HFF-Myc (cell line): ENCODE results near the gene HCN4.

Source experiments
- DNase-seq: peaks from one replicate; pipeline ENCODE4 v3.0.0-alpha.2; 2011; ENCODE audit warnings: low read depth; ENCODE audit errors: extremely low read depth
- H3K4me3 ChIP-seq: replicated peaks from 2 replicates; pipeline ENCODE4 v1.5.1; 2011; ENCODE audit warnings: low read depth, mild to moderate bottlenecking, control low read depth, low read length
- TF ChIP-seq, protein P1 (sequence below): IDR thresholded peaks from 2 replicates; pipeline ENCODE4 v1.5.1; 2012; ENCODE audit warnings: mild to moderate bottlenecking, low read depth, low read length, control low read depth; ENCODE audit errors: missing control alignments

HCN4 gene

DNA sequence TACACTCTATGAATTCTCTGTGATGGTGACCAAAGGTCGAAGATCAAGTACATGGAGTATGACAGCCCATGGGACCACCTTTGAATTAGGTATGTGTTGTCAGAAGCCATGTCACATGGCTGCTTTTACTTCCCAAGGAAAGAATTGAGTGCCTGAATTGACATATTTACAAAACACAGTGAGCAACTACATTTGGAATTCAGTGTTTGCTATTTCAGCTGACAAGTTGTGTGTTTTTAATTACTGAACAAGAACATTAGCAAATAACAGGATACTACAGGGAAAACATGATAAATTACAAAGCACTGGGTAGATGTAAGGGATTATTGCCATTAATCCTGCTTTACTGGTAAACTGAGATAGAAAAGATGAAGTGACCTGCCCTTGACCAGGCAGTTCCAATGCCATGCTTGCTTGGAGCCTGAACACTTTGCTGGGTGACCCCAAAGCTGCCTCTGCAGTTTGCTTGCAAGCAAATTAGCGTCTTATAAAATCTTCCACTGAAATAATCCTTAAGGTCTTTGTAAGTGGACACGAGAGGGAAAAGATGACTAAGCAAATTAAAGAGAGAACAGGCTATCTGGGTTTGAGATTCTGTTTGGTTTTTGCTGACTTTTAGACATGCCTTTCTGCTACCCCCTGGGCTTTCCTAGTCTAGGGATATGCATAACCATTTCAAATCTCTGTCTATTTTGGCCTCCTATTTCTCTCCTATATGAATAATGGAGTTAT lies 98.2 kb downstream of the HCN4 start:
- DNase-seq, result no peak
- TF ChIP-seq, protein P1, sequence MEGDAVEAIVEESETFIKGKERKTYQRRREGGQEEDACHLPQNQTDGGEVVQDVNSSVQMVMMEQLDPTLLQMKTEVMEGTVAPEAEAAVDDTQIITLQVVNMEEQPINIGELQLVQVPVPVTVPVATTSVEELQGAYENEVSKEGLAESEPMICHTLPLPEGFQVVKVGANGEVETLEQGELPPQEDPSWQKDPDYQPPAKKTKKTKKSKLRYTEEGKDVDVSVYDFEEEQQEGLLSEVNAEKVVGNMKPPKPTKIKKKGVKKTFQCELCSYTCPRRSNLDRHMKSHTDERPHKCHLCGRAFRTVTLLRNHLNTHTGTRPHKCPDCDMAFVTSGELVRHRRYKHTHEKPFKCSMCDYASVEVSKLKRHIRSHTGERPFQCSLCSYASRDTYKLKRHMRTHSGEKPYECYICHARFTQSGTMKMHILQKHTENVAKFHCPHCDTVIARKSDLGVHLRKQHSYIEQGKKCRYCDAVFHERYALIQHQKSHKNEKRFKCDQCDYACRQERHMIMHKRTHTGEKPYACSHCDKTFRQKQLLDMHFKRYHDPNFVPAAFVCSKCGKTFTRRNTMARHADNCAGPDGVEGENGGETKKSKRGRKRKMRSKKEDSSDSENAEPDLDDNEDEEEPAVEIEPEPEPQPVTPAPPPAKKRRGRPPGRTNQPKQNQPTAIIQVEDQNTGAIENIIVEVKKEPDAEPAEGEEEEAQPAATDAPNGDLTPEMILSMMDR, result no peak

More for the DNA sequence above, 98.2 kb downstream of the HCN4 start:
- H3K4me3 ChIP-seq, result no peak overlapping the region
